H9 (cell line): ENCODE results near the gene GALNT2. TPM values are rescaled to one million over a fixed set of nuclear protein-coding genes. Genes with fewer than 3 reads are reported as not detected.

Experiments
- DNase-seq: peaks from one replicate; pipeline ENCODE4 v3.0.0-alpha.2; 2017
- H2AFZ ChIP-seq: one replicate; pipeline ENCODE4 v1.6.1; 2013; ENCODE audit warnings: mild to moderate bottlenecking, low read length, control low read depth, moderate library complexity
- H2AK5ac ChIP-seq: 2 replicates; pipeline ENCODE4 v1.6.1; 2013; ENCODE audit warnings: low read length, control low read depth, mixed read lengths; ENCODE audit not compliant: insufficient read length
- H2BK120ac ChIP-seq: one replicate; pipeline ENCODE4 v1.6.1; 2013; ENCODE audit warnings: low read depth, mild to moderate bottlenecking, low read length, control low read depth, inconsistent platforms; ENCODE audit not compliant: poor library complexity, severe bottlenecking
- H2BK12ac ChIP-seq: 2 replicates; pipeline ENCODE4 v1.6.1; 2013; ENCODE audit warnings: low read length, control low read depth, mixed read lengths, low read depth; ENCODE audit not compliant: insufficient read length
- H2BK15ac ChIP-seq: 2 replicates; pipeline ENCODE4 v1.6.1; 2013; ENCODE audit warnings: low read depth, low read length, control low read depth
- H2BK20ac ChIP-seq: one replicate; pipeline ENCODE4 v1.6.1; 2013; ENCODE audit warnings: low read depth, mild to moderate bottlenecking, low read length, control low read depth, inconsistent platforms; ENCODE audit not compliant: poor library complexity, severe bottlenecking
- H2BK5ac ChIP-seq: 2 replicates; pipeline ENCODE4 v1.6.1; 2013; ENCODE audit warnings: low read length, control low read depth, mixed read lengths; ENCODE audit not compliant: insufficient read length
- H3K14ac ChIP-seq: 2 replicates; pipeline ENCODE4 v1.6.1; 2013; ENCODE audit warnings: low read length, control low read depth; ENCODE audit not compliant: insufficient read depth
- H3K18ac ChIP-seq: 2 replicates; pipeline ENCODE4 v1.6.1; 2013; ENCODE audit warnings: low read depth, mild to moderate bottlenecking, mixed read lengths, low read length, control low read depth; ENCODE audit not compliant: insufficient read length
- H3K23ac ChIP-seq: 2 replicates; pipeline ENCODE4 v1.6.1; 2013; ENCODE audit warnings: low read length, control low read depth, mixed read lengths, low read depth; ENCODE audit not compliant: insufficient read length
- H3K23me2 ChIP-seq: 2 replicates; pipeline ENCODE4 v1.6.1; 2013; ENCODE audit warnings: low read depth, mild to moderate bottlenecking, mixed read lengths, low read length, control low read depth; ENCODE audit not compliant: insufficient read length, poor library complexity, severe bottlenecking
- H3K27ac ChIP-seq: 2 replicates; pipeline ENCODE4 v1.5.1; 2013; ENCODE audit warnings: low read length, control low read depth, mixed read lengths, low read depth; ENCODE audit not compliant: insufficient read length
- H3K27me3 ChIP-seq: 2 replicates; pipeline ENCODE4 v1.6.1; 2013; ENCODE audit warnings: low read length, control low read depth, inconsistent platforms; ENCODE audit not compliant: insufficient read depth
- H3K4ac ChIP-seq: 2 replicates; pipeline ENCODE4 v1.6.1; 2013; ENCODE audit warnings: low read depth, mild to moderate bottlenecking, control low read depth, inconsistent platforms, low read length, moderate library complexity
- H3K4me1 ChIP-seq: 2 replicates; pipeline ENCODE4 v1.6.1; 2013; ENCODE audit warnings: low read length, control low read depth, inconsistent platforms; ENCODE audit not compliant: insufficient read depth
- H3K4me2 ChIP-seq: 2 replicates; pipeline ENCODE4 v1.6.1; 2013; ENCODE audit warnings: low read length, control low read depth, mixed read lengths; ENCODE audit not compliant: insufficient read length, insufficient read depth
- H3K56ac ChIP-seq: 2 replicates; pipeline ENCODE4 v1.6.1; 2013; ENCODE audit warnings: low read depth, mild to moderate bottlenecking, mixed read lengths, low read length, control low read depth; ENCODE audit not compliant: insufficient read length
- H3K79me1 ChIP-seq: 2 replicates; pipeline ENCODE4 v1.6.1; 2013; ENCODE audit warnings: low read depth, mild to moderate bottlenecking, moderate library complexity, low read length, control low read depth, inconsistent platforms; ENCODE audit not compliant: insufficient read depth, poor library complexity, severe bottlenecking
- H3K79me2 ChIP-seq: 2 replicates; pipeline ENCODE4 v1.6.1; 2013; ENCODE audit warnings: low read length, control low read depth, inconsistent platforms; ENCODE audit not compliant: insufficient read depth
- H3K9ac ChIP-seq: 2 replicates; pipeline ENCODE4 v1.6.1; 2013; ENCODE audit warnings: low read length, control low read depth, mixed read lengths; ENCODE audit not compliant: insufficient read length; ENCODE audit errors: extremely low read depth
- H3K9me3 ChIP-seq: one replicate; pipeline ENCODE4 v1.6.1; 2013; ENCODE audit warnings: low read depth, low read length, inconsistent platforms; ENCODE audit not compliant: control insufficient read depth
- H3T11ph ChIP-seq: one replicate; pipeline ENCODE4 v1.6.1; 2013; ENCODE audit warnings: mild to moderate bottlenecking, low read length, control low read depth, inconsistent platforms
- H4K20me1 ChIP-seq: one replicate; pipeline ENCODE4 v1.6.1; 2013; ENCODE audit not compliant: control insufficient read depth, insufficient read length, insufficient read depth
- H4K5ac ChIP-seq: 2 replicates; pipeline ENCODE4 v1.6.1; 2013; ENCODE audit warnings: low read depth, mild to moderate bottlenecking, mixed read lengths, low read length, control low read depth; ENCODE audit not compliant: insufficient read length
- H4K8ac ChIP-seq: replicated peaks from 2 replicates; pipeline ENCODE4 v1.6.1; 2013; ENCODE audit warnings: low read length, control low read depth, mixed read lengths, low read depth; ENCODE audit not compliant: insufficient read length
- H4K91ac ChIP-seq: 2 replicates; pipeline ENCODE4 v1.6.1; 2013; ENCODE audit warnings: low read depth, mild to moderate bottlenecking, moderate library complexity, mixed read lengths, low read length, control low read depth; ENCODE audit not compliant: insufficient read length
- H3K27ac Mint-ChIP-seq, 3 experiments: 2 replicates in 2 of 3; 3 replicates in 1 of 3; pipeline ENCODE4 v1.8.0; 2020 to 2021; ENCODE audit warnings: mixed read lengths in 3 of 3, mild to moderate bottlenecking in 1 of 3, moderate library complexity in 1 of 3
- H3K27me3 Mint-ChIP-seq: 2 replicates; pipeline ENCODE4 v1.8.0; 2021; ENCODE audit warnings: low read depth, mild to moderate bottlenecking, moderate library complexity, mixed read lengths
- H3K36me3 Mint-ChIP-seq, 3 experiments: 2 replicates in 2 of 3; 3 replicates in 1 of 3; pipeline ENCODE4 v1.8.0; 2020 to 2021; ENCODE audit warnings: low read depth in 3 of 3, mixed read lengths in 3 of 3; ENCODE audit not compliant: insufficient read depth in 1 of 3
- H3K4me1 Mint-ChIP-seq, 2 experiments: 2 replicates each; pipeline ENCODE4 v1.8.0; 2020; ENCODE audit warnings: mixed read lengths in 2 of 2
- H3K4me3 Mint-ChIP-seq, 2 experiments: 2 replicates in 1 of 2; 3 replicates in 1 of 2; pipeline ENCODE4 v1.8.0; 2020 to 2021; ENCODE audit warnings: mild to moderate bottlenecking in 2 of 2, mixed read lengths in 2 of 2, moderate library complexity in 1 of 2
- H3K9me3 Mint-ChIP-seq, 2 experiments: 2 replicates in 1 of 2; 3 replicates in 1 of 2; pipeline ENCODE4 v1.8.0; 2020; ENCODE audit warnings: mild to moderate bottlenecking in 2 of 2, mixed read lengths in 2 of 2, moderate library complexity in 1 of 2
- CTCF ChIP-seq: fragments of 200-600 bp; sonication (generic); conservative IDR thresholded peaks from 3 replicates; pipeline ENCODE4 v1.8.0; 2021; ENCODE audit warnings: antibody characterized with exemption, mild to moderate bottlenecking
- WGBS: extraction: QIAGEN DNeasy Blood & Tissue Kit; methylation state at CpG from one replicate; pipeline ENCODE4 v1.1.7; 2013; ENCODE audit warnings: missing lambda C conversion rate, low lambda C conversion rate, mixed read lengths; ENCODE audit not compliant: insufficient read length; ENCODE audit errors: extremely low coverage; 5-methylcytosine and 5-hydroxymethylcytosine counted together
- total RNA-seq: library from RNA; stranded (reverse); gene quantifications from 2 replicates; pipeline ENCODE4 v1.2.1, GENCODE V29; 2021

Gene GALNT2
- total RNA-seq, 1 experiment from 2014 or later = 57.6 TPM

- H2BK12ac ChIP-seq = no peak overlapping the region
- no peak overlapping the region for H3K4me2 ChIP-seq
- no peak overlapping the region for H3K56ac ChIP-seq
- peaks cover 69 to 77% of the 10 kb centered on the region in 2 experiments for H3K4me1 Mint-ChIP-seq
- no peak overlapping the region for H4K91ac ChIP-seq
- no peak overlapping the region for H3K14ac ChIP-seq
- H3K27me3 ChIP-seq = no peaks in the 10 kb centered on the region
- H3K9me3 ChIP-seq = no peaks in the 10 kb centered on the region
- peaks cover 3% of the 10 kb centered on the region; the same call in 1 of the 2 replicates for H3K79me2 ChIP-seq
- no peak for DNase-seq
- H2BK120ac ChIP-seq = no peak overlapping the region
- no CpG with 5 or more reads among the region's 11 CpGs for WGBS
- H3K4me3 Mint-ChIP-seq = no peak overlapping the region
- no peaks in the 10 kb centered on the region for H3K79me1 ChIP-seq
- H3K9ac ChIP-seq = no peak overlapping the region
- no peak overlapping the region for H2AK5ac ChIP-seq
- H4K5ac ChIP-seq = no peak overlapping the region
- H3T11ph ChIP-seq = no peak overlapping the region
- H3K27me3 Mint-ChIP-seq = no peaks in the 10 kb centered on the region
- H3K27ac Mint-ChIP-seq = peak overlapping the region; percentile 42 to 80 (median 73); a peak in 5 of 7 replicates
- H3K23me2 ChIP-seq = no peaks in the 10 kb centered on the region
- no peak overlapping the region for H3K4ac ChIP-seq
- H2BK15ac ChIP-seq = no peak overlapping the region
- no peak overlapping the region for H3K27ac ChIP-seq
- H3K18ac ChIP-seq = no peak overlapping the region
- no peak overlapping the region for H4K8ac ChIP-seq
- no peak overlapping the region for H2BK20ac ChIP-seq
- no peak overlapping the region for H2BK5ac ChIP-seq
- no peaks in the 10 kb centered on the region; a peak in 1 of 5 replicates for H3K9me3 Mint-ChIP-seq
- no peak overlapping the region for H3K23ac ChIP-seq
- H2AFZ ChIP-seq = no peak overlapping the region
- H3K36me3 Mint-ChIP-seq = no peaks in the 10 kb centered on the region
- H3K4me1 ChIP-seq = peaks cover 2% of the 10 kb centered on the region; the same call in 1 of the 2 replicates
- no peak for TF ChIP-seq CTCF
- H4K20me1 ChIP-seq = peaks cover 3% of the 10 kb centered on the region
Measured at GRCh38 chr1:230144758-230145504, 77.9 kb downstream of the GALNT2 start.
